GM12878 (cell line): ENCODE measurements around the gene OLFML2A.

Source experiments
- BMI1 ChIP-seq: fragments of 450-650 bp; IDR thresholded peaks from 2 replicates; pipeline ENCODE4 v1.6.1; 2016; ENCODE audit warnings: mild to moderate bottlenecking, moderate library complexity, borderline replicate concordance
- BRCA1 ChIP-seq: IDR thresholded peaks from 2 replicates; pipeline ENCODE4 v1.6.1; 2011; ENCODE audit warnings: low read depth, low read length, improper control_type of control experiment
- EGR1 ChIP-seq, 2 experiments: IDR thresholded peaks; 1 replicate in 1 of 2; 2 replicates in 1 of 2; pipeline ENCODE4 v1.6.1; 2011 to 2012; ENCODE audit warnings: low read depth in 2 of 2, low read length in 2 of 2, borderline replicate concordance in 1 of 2, mild to moderate bottlenecking in 1 of 2, moderate library complexity in 1 of 2
- EP300 ChIP-seq, 2 experiments: fragments of 150-350 bp in 1 of 2; IDR thresholded peaks; 2 replicates each; pipeline ENCODE4 v1.6.1; 2011 to 2012; ENCODE audit warnings: low read depth in 2 of 2, low read length in 2 of 2, borderline replicate concordance in 1 of 2, improper control_type of control experiment in 1 of 2, inconsistent platforms in 1 of 2; ENCODE audit not compliant: control insufficient read depth in 1 of 2
- GABPA ChIP-seq: IDR thresholded peaks from 2 replicates; pipeline ENCODE4 v1.6.1; 2014; ENCODE audit warnings: antibody characterized with exemption, low read depth, mild to moderate bottlenecking, inconsistent platforms
- NFIC ChIP-seq: IDR thresholded peaks from 2 replicates; pipeline ENCODE4 v1.6.1; 2012; ENCODE audit warnings: low read depth, mild to moderate bottlenecking, inconsistent platforms, low read length, moderate library complexity
- POLR2A ChIP-seq: IDR thresholded peaks from 2 replicates; pipeline ENCODE4 v1.6.1; 2011; ENCODE audit warnings: low read depth, mild to moderate bottlenecking, low read length
- POLR2AphosphoS5 ChIP-seq: IDR thresholded peaks from 2 replicates; pipeline ENCODE4 v1.6.1; 2011; ENCODE audit warnings: mild to moderate bottlenecking, low read length, inconsistent platforms
- RAD21 ChIP-seq: IDR thresholded peaks from 2 replicates; pipeline ENCODE4 v1.6.1; 2011; ENCODE audit warnings: mild to moderate bottlenecking, low read depth, low read length, moderate library complexity; ENCODE audit not compliant: insufficient read depth
- SP1 ChIP-seq: IDR thresholded peaks from one replicate; pipeline ENCODE4 v1.6.1; 2011; ENCODE audit warnings: low read depth, low read length
- SREBF2 ChIP-seq: IDR thresholded peaks from 2 replicates; pipeline ENCODE4 v1.6.1; 2012; ENCODE audit warnings: mild to moderate bottlenecking, low read length
- SRF ChIP-seq, 2 experiments: IDR thresholded peaks; 2 replicates each; pipeline ENCODE4 v1.6.1; 2011; ENCODE audit warnings: low read depth in 2 of 2, low read length in 2 of 2, mild to moderate bottlenecking in 1 of 2, moderate library complexity in 1 of 2
- TCF3 ChIP-seq: IDR thresholded peaks from 2 replicates; pipeline ENCODE4 v1.6.1; 2012; ENCODE audit warnings: low read depth, mild to moderate bottlenecking, low read length, borderline replicate concordance; ENCODE audit not compliant: insufficient read depth
- TF ChIP-seq, protein P1 (sequence below), 3 experiments: IDR thresholded peaks in 2 of 3; conservative IDR thresholded peaks in 1 of 3; 2 replicates each; pipeline ENCODE4 v1.5.1; 2011; ENCODE audit warnings: low read depth in 3 of 3, low read length in 3 of 3, mild to moderate bottlenecking in 3 of 3, control low read depth in 2 of 3, moderate library complexity in 2 of 3, inconsistent platforms in 1 of 3, mixed read lengths in 1 of 3; ENCODE audit not compliant: control insufficient read depth in 2 of 3, insufficient read depth in 1 of 3; ENCODE audit errors: extremely low read depth in 1 of 3

DNA sequence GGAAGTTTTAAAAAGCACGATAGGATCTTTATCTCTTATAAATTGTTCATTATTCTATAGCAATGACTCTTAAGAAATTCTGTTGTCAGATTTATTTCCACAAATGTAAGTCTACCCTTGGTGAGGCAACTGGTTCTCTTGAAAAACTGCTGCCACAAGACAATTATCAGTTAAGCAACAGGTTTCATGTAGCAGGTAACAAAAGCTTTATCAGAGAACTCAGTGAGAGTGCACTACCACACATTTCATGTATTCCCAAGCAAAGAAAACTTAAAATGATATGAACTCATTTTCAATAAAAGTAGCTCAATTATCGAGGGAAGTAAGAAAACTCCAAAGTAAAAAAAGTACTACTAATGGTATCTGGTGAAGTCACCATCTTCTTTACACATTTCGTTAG lies 15.2 kb upstream of the OLFML2A start:
- no peak for TF ChIP-seq RAD21
- TF ChIP-seq, protein P1, sequence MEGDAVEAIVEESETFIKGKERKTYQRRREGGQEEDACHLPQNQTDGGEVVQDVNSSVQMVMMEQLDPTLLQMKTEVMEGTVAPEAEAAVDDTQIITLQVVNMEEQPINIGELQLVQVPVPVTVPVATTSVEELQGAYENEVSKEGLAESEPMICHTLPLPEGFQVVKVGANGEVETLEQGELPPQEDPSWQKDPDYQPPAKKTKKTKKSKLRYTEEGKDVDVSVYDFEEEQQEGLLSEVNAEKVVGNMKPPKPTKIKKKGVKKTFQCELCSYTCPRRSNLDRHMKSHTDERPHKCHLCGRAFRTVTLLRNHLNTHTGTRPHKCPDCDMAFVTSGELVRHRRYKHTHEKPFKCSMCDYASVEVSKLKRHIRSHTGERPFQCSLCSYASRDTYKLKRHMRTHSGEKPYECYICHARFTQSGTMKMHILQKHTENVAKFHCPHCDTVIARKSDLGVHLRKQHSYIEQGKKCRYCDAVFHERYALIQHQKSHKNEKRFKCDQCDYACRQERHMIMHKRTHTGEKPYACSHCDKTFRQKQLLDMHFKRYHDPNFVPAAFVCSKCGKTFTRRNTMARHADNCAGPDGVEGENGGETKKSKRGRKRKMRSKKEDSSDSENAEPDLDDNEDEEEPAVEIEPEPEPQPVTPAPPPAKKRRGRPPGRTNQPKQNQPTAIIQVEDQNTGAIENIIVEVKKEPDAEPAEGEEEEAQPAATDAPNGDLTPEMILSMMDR (IDR thresholded peaks at IDR 0.05 in 2 of 3, conservative IDR thresholded peaks at IDR 0.05 in 1 of 3; ENCODE audit: control insufficient read depth in 2 of 3, extremely low read depth in 1 of 3, insufficient read depth in 1 of 3, low read depth in 3 of 3, low read length in 3 of 3) = no peak
- TF ChIP-seq POLR2AphosphoS5 = no peak
- TF ChIP-seq POLR2A = no peak
- TF ChIP-seq BMI1 = no peak
- TF ChIP-seq SP1 = no peak
- TF ChIP-seq NFIC = no peak
- TF ChIP-seq SRF (IDR thresholded peaks at IDR 0.05; ENCODE audit: low read depth in 2 of 2, low read length in 2 of 2) = no peak
- no peak for TF ChIP-seq SREBF2
- TF ChIP-seq EP300 (IDR thresholded peaks at IDR 0.05; ENCODE audit: borderline replicate concordance in 1 of 2, control insufficient read depth in 1 of 2, low read depth in 2 of 2, low read length in 2 of 2) = no peak
- no peak for TF ChIP-seq TCF3
- TF ChIP-seq EGR1 (IDR thresholded peaks at IDR 0.05; ENCODE audit: borderline replicate concordance in 1 of 2, low read depth in 2 of 2, low read length in 2 of 2) = no peak
- TF ChIP-seq BRCA1 = no peak
- TF ChIP-seq GABPA = no peak
